NCI-H146 treated with DMSO at 0.1 percent for 48 hours (cell line): Measurements from ENCODE around the gene STRA6.

Experiments
- DNase-seq: peaks from one replicate; lab custom pipeline; 2025; ENCODE audit not compliant: unreplicated experiment; lab: John Stamatoyannopoulos, UW

The STRA6 gene

GRCh38 chr15:74182131-74182530 lies 20.5 kb downstream of the STRA6 start:
- DNase-seq: no peak

- no peak for DNase-seq
Observed at GRCh38 chr15:74180881-74181602, 21.5 kb downstream of the STRA6 start.

- DNase-seq: no peak
Observed at GRCh38 chr15:74179983-74180880, 22.4 kb downstream of the STRA6 start.

GRCh38 chr15:74179101-74179841 lies 23.3 kb downstream of the STRA6 start:
- DNase-seq: no peak

- no peak for DNase-seq
Observed at GRCh38 chr15:74178326-74179100, 24.1 kb downstream of the STRA6 start.

GRCh38 chr15:74176262-74177214 lies 26.0 kb downstream of the STRA6 start:
- DNase-seq: no peak

GRCh38 chr15:74175271-74176191 lies 27.1 kb downstream of the STRA6 start:
- DNase-seq: no peak

GRCh38 chr15:74174958-74175253 lies 27.7 kb downstream of the STRA6 start:
- DNase-seq: no peak

GRCh38 chr15:74174219-74174957 lies 28.2 kb downstream of the STRA6 start:
- no peak for DNase-seq

GRCh38 chr15:74173380-74174218 lies 29.0 kb downstream of the STRA6 start, which contains the start of gene ISLR:
TSS of gene ISLR (plus strand) at chr15:74173710. CDS start at chr15:74174859, 1,149 bp downstream.
- DNase-seq: no peak

- no peak for DNase-seq
Observed at GRCh38 chr15:74172701-74173379, 29.7 kb downstream of the STRA6 start.

GRCh38 chr15:74171965-74172541 lies 30.5 kb downstream of the STRA6 start:
- DNase-seq: no peak

GRCh38 chr15:74170875-74171578 lies 31.6 kb downstream of the STRA6 start:
- no peak for DNase-seq

- DNase-seq: no peak
Observed at GRCh38 chr15:74170071-74170844, 32.3 kb downstream of the STRA6 start.

GRCh38 chr15:74168711-74169126 lies 33.9 kb downstream of the STRA6 start:
- no peak for DNase-seq
